Caco-2 (cell line): Measurements from ENCODE around the gene ANO1. TPM values are rescaled to one million over a fixed set of nuclear protein-coding genes. Genes with fewer than 3 reads are reported as not detected.

ENCODE experiments used
- BruUV-seq: library from RNA; stranded (reverse); fragments of 400-500 nt; replicated peaks from 2 replicates; lab custom pipeline; 2021; lab: Mats Ljungman, UMichigan
- CTCF ChIA-PET: fragments of 300-600 bp; sonication (Branson Sonifier 250); formaldehyde crosslinking; loops from one replicate; lab custom pipeline; 2022; ENCODE audit warnings: antibody characterized with exemption; lab: Charles Lee
- POLR2A ChIA-PET: fragments of 300-600 bp; sonication (Branson Sonifier 250); formaldehyde crosslinking; loops from one replicate; lab custom pipeline; 2022; ENCODE audit warnings: antibody characterized with exemption; lab: Charles Lee
- DNase-seq, 2 experiments: peaks; one replicate each; pipeline versions ENCODE4 v3.0.0 to v3.0.0-alpha.2; 2020 to 2022
- H3K27me3 ChIP-seq: replicated peaks from 2 replicates; pipeline ENCODE4 v1.6.0; 2011; ENCODE audit warnings: low read length; ENCODE audit not compliant: control insufficient read depth, insufficient read depth
- H3K36me3 ChIP-seq: 2 replicates; pipeline ENCODE4 v1.5.1; 2011; ENCODE audit warnings: low read length; ENCODE audit not compliant: control insufficient read depth, insufficient read depth
- H3K4me1 ChIP-seq: fragments of 250-450 bp; sonication (Bioruptor Pico); 2 replicates; pipeline ENCODE4 v1.5.1; 2020; ENCODE audit warnings: mild to moderate bottlenecking
- H3K4me3 ChIP-seq: 2 replicates; pipeline ENCODE4 v1.5.1; 2011; ENCODE audit warnings: low read depth, mild to moderate bottlenecking, control low read depth, low read length
- H3K9me3 ChIP-seq: fragments of 250-450 bp; sonication (Bioruptor Pico); 2 replicates; pipeline ENCODE4 v1.5.1; 2020; ENCODE audit warnings: mild to moderate bottlenecking, moderate library complexity
- H3K27ac Mint-ChIP-seq: one replicate; pipeline ENCODE4 v1.8.0; 2022; ENCODE audit warnings: mixed read lengths; ENCODE audit not compliant: unreplicated experiment
- H3K27me3 Mint-ChIP-seq: one replicate; pipeline ENCODE4 v1.8.0; 2022; ENCODE audit warnings: mixed read lengths; ENCODE audit not compliant: insufficient read depth, unreplicated experiment
- H3K36me3 Mint-ChIP-seq: one replicate; pipeline ENCODE4 v1.8.0; 2022; ENCODE audit warnings: mild to moderate bottlenecking, mixed read lengths; ENCODE audit not compliant: insufficient read depth, unreplicated experiment
- H3K4me1 Mint-ChIP-seq: one replicate; pipeline ENCODE4 v1.8.0; 2022; ENCODE audit warnings: low read depth, mixed read lengths; ENCODE audit not compliant: unreplicated experiment
- H3K4me3 Mint-ChIP-seq: one replicate; pipeline ENCODE4 v1.8.0; 2022; ENCODE audit warnings: mild to moderate bottlenecking, moderate library complexity, mixed read lengths; ENCODE audit not compliant: unreplicated experiment
- H3K9me3 Mint-ChIP-seq: one replicate; pipeline ENCODE4 v1.8.0; 2022; ENCODE audit warnings: mixed read lengths; ENCODE audit not compliant: unreplicated experiment
- intact Hi-C: fragments of 100-400 bp; cut with micrococcal nuclease; formaldehyde crosslinking; loops from one replicate; pipeline ENCODE4 v1.10.0; 2022; ENCODE audit not compliant: unreplicated experiment
- total RNA-seq: library from RNA; stranded (reverse); gene quantifications from 2 replicates; pipeline ENCODE4 v1.2.3, GENCODE V29; 2022
- TF ChIP-seq, protein P1 (sequence below), 2 experiments: fragments of 200-600 bp in 1 of 2; IDR thresholded peaks; 1 replicate in 1 of 2; 2 replicates in 1 of 2; pipeline versions ENCODE4 v1.5.1 to v1.8.0; 2011 to 2022; ENCODE audit warnings: antibody characterized with exemption in 1 of 2, control low read depth in 1 of 2, inconsistent platforms in 1 of 2, low read depth in 1 of 2, low read length in 1 of 2, mild to moderate bottlenecking in 1 of 2, moderate library complexity in 1 of 2; ENCODE audit not compliant: insufficient read depth in 1 of 2, severe bottlenecking in 1 of 2, unreplicated experiment in 1 of 2

Gene ANO1
- total RNA-seq, 1 experiment from 2014 or later = 8.4 TPM

DNA sequence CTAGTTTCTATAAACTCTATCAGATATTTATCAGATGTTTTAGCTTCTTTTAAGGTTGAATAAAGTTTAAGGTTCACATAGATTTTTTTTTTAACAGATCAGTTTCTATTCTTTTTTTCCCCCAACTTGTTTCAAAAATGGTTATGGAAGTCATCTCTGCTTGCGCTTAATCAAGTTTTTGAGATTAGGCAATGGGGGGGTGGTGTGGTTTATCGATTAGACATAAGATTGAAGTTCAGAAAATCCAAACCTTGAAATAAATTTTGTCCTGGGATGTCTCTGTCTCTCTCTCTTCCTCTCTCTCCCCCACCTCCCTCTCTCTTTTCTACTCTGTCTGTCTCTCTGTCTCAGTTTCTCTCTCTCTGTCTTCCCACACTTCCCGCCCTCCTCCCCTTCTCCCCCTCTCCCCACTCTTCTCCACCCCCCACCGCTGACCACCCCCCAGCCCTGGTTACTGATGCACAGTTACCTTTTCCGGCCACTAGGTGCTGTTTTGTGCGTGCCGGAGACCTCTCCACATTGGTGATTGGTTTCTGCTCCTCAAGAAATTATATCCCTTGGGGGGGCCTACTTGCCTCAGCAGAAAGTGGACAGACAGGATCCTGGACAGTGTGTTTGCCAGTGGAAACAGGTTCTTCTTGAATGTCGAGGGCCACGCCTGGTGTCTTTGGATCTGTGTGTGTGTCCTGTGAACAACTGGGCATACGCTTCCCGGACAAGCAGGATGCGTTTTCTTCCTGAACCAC is 29.7 kb upstream of the ANO1 start:
- CTCF ChIA-PET = interaction anchor here (0.7 kb wide), 1 partner anchor 266 kb away, joined by 3 read pairs; no protein-coding TSS in a partner anchor
- Histone ChIP-seq H3K4me1 (peaks cover 9% of the 10 kb centered on the region), H3K27me3 (no peaks in the 10 kb centered on the region), H3K4me3 (no peak overlapping the region), H3K9me3 (peaks cover 20% of the 10 kb centered on the region), H3K36me3 (no peaks in the 10 kb centered on the region)
- POLR2A ChIA-PET = no interaction called here
- Mint-ChIP-seq H3K27ac (no peak overlapping the region), H3K4me1 (peaks cover 10% of the 10 kb centered on the region), H3K4me3 (no peak overlapping the region), H3K36me3 (no peaks in the 10 kb centered on the region), H3K9me3 (peaks cover 28% of the 10 kb centered on the region), H3K27me3 (peaks cover 5% of the 10 kb centered on the region)
- intact Hi-C loops = loop anchor here (1.0 kb wide), 1 partner anchor 20 kb away; no protein-coding TSS in a partner anchor
- BruUV-seq = no TSS peak
- TF ChIP-seq, protein P1, sequence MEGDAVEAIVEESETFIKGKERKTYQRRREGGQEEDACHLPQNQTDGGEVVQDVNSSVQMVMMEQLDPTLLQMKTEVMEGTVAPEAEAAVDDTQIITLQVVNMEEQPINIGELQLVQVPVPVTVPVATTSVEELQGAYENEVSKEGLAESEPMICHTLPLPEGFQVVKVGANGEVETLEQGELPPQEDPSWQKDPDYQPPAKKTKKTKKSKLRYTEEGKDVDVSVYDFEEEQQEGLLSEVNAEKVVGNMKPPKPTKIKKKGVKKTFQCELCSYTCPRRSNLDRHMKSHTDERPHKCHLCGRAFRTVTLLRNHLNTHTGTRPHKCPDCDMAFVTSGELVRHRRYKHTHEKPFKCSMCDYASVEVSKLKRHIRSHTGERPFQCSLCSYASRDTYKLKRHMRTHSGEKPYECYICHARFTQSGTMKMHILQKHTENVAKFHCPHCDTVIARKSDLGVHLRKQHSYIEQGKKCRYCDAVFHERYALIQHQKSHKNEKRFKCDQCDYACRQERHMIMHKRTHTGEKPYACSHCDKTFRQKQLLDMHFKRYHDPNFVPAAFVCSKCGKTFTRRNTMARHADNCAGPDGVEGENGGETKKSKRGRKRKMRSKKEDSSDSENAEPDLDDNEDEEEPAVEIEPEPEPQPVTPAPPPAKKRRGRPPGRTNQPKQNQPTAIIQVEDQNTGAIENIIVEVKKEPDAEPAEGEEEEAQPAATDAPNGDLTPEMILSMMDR (IDR thresholded peaks at IDR 0.05; ENCODE audit: insufficient read depth in 1 of 2, low read depth in 1 of 2, low read length in 1 of 2, severe bottlenecking in 1 of 2, unreplicated experiment in 1 of 2) = peak; percentile 81 to 93
- DNase-seq = peak; percentile 84 to 87

DNA sequence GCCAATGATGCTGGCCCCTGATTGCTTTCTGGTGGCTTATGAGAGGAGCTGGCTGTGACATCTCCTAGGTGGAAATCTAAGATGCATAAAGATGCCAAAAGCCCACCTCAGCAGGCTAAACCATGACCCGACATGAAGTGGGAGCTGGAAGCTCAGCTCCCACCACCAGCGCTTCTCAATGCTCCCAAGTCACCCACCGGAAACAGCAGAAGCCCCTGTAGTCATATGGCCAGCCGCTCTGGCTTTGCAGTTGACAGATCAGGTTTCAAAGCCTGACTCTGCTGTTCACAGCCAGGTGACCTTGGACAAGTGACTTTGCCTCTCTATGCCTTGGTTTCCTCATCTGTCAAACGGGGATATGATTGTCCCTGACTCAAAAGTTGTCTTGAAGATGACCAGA is 29.1 kb upstream of the ANO1 start:
- POLR2A ChIA-PET = no interaction called here
- no TSS peak for BruUV-seq
- CTCF ChIA-PET = no interaction called here
- H3K4me1 Mint-ChIP-seq = peaks cover 10% of the 10 kb centered on the region
- peaks cover 9% of the 10 kb centered on the region for H3K4me1 ChIP-seq
- intact Hi-C loops = no loop called here
- H3K36me3 Mint-ChIP-seq = no peaks in the 10 kb centered on the region
- peaks cover 22% of the 10 kb centered on the region for H3K9me3 Mint-ChIP-seq
- TF ChIP-seq, protein P1 (IDR thresholded peaks at IDR 0.05; ENCODE audit: insufficient read depth in 1 of 2, low read depth in 1 of 2, low read length in 1 of 2, severe bottlenecking in 1 of 2, unreplicated experiment in 1 of 2) = no peak
- H3K27ac Mint-ChIP-seq = no peak overlapping the region
- peaks cover 14% of the 10 kb centered on the region for H3K9me3 ChIP-seq
- no peak overlapping the region for H3K4me3 Mint-ChIP-seq
- H3K27me3 Mint-ChIP-seq = peaks cover 5% of the 10 kb centered on the region
- no peaks in the 10 kb centered on the region for H3K36me3 ChIP-seq
- DNase-seq = no peak
- H3K4me3 ChIP-seq = no peak overlapping the region
- H3K27me3 ChIP-seq = no peaks in the 10 kb centered on the region

DNA sequence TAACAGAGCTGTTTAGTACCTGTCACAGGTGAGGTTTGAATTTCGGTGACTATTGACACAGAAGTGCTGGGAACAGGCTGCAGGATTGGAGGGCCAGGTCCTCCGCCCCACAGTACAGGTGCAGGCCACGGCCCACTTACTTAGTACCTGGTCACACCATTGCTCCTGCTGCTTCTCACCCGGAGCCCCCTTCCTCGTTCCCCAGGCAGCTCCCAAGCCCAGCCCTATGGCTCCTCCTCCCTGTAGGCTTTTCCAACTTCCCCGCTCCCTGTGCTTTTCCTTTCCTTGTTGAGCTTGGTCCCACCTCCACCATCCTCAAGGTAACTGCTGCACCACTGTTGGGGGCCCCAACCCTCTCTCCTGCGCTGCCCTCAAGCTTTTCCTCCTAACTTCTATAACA is 27.9 kb upstream of the ANO1 start:
- Mint-ChIP-seq H3K27me3 (peaks cover 5% of the 10 kb centered on the region), H3K36me3 (no peaks in the 10 kb centered on the region), H3K9me3 (peaks cover 10% of the 10 kb centered on the region), H3K4me1 (peaks cover 10% of the 10 kb centered on the region), H3K4me3 (no peak overlapping the region), H3K27ac (no peak overlapping the region)
- Histone ChIP-seq H3K4me1 (peaks cover 9% of the 10 kb centered on the region), H3K9me3 (peaks cover 12% of the 10 kb centered on the region), H3K36me3 (no peaks in the 10 kb centered on the region), H3K27me3 (no peaks in the 10 kb centered on the region), H3K4me3 (no peak overlapping the region)
- peak in 1 of 2 experiments; percentile 32 for DNase-seq
- intact Hi-C loops = no loop called here
- ChIA-PET POLR2A (interaction anchor here (0.6 kb wide), 1 partner anchor 153 kb away, joined by 3 read pairs; the partner anchor contains the start of gene FADD), CTCF (interaction anchor here (0.8 to 1.4 kb wide), 2 partner anchors 18 to 124 kb away, joined by 3 to 4 read pairs; no protein-coding TSS in a partner anchor)
- BruUV-seq = no TSS peak
- TF ChIP-seq, protein P1 (IDR thresholded peaks at IDR 0.05; ENCODE audit: insufficient read depth in 1 of 2, low read depth in 1 of 2, low read length in 1 of 2, severe bottlenecking in 1 of 2, unreplicated experiment in 1 of 2) = no peak
